Measurements from ENCODE around the gene CCRL2. TPM values are rescaled to one million over a fixed set of nuclear protein-coding genes. Genes with fewer than 3 reads are reported as not detected.

CCRL2 gene
- total RNA-seq, 2 experiments from 2014 or later: 4.3 to 4.5 TPM

DNA sequence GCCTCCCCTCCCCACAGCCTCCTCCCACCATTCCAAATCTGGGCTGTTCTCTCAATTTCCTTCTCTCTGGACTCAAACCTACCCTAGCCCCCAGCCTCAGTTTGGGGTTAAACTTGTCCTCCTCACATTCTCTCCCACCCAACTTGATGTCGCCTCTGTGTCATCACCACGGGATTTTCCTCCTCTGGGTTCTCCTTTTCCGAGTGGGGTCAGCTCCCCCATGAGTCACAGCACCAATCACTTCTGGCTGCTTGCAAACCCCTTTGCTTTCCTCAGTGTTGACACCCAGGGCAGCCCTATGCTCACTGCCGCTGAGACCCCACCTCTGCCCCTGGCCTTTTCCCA lies 644 bp upstream of the CCRL2 start:
- H3K27ac Mint-ChIP-seq: peak overlapping the region; percentile 85
- peak overlapping the region; percentile 22 to 71 for H3K27ac ChIP-seq (ENCODE audit: low read depth in 1 of 2, low read length in 2 of 2)

DNA sequence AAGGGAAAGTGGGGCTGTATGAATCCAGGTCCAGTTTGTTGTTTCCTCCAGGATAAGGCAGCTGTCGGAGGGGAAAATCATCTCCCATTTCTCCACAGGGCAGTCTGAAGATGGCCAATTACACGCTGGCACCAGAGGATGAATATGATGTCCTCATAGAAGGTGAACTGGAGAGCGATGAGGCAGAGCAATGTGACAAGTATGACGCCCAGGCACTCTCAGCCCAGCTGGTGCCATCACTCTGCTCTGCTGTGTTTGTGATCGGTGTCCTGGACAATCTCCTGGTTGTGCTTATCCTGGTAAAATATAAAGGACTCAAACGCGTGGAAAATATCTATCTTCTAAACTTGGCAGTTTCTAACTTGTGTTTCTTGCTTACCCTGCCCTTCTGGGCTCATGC lies 911 bp downstream of the CCRL2 start:
- ChIA-PET POLR2A (interaction anchor here (0.6 kb wide), 1 partner anchor 551 kb away, joined by 3 read pairs; no protein-coding TSS in a partner anchor), CTCF (no interaction called here)
- Histone ChIP-seq H3K4me3 (ENCODE audit: low read length) (peak overlapping the region; percentile 51), H3K36me3 (ENCODE audit: insufficient read depth, low read length) (no peaks in the 10 kb centered on the region), H3K4me1 (ENCODE audit: insufficient read depth, low read length) (peaks cover 22% of the 10 kb centered on the region), H3K27me3 (ENCODE audit: control insufficient read depth in 1 of 2, insufficient read depth in 2 of 2, low read length in 2 of 2) (no peaks in the 10 kb centered on the region), H3K27ac (ENCODE audit: low read depth in 1 of 2, low read length in 2 of 2) (no peak overlapping the region), H3K9me3 (ENCODE audit: control insufficient read depth in 1 of 2, insufficient read depth in 1 of 2, low read length in 2 of 2) (no peaks in the 10 kb centered on the region)
- no peaks in the 10 kb centered on the region for H3K9me3 Mint-ChIP-seq
- ATAC-seq (ENCODE audit: poor library complexity) (no peak), DNase-seq (peak in 1 of 14 experiments; percentile 27)
- peak overlapping the region; percentile 85 for H3K27ac Mint-ChIP-seq
- intact Hi-C loops (cut with DNase I, micrococcal nuclease): loop anchor here in 1 of 2 experiments (1.0 kb wide), 1 partner anchor 33 kb away; no protein-coding TSS in a partner anchor
- H3K4me1 Mint-ChIP-seq (ENCODE audit: low read depth): peaks cover 31% of the 10 kb centered on the region
- TF ChIP-seq, protein P1, sequence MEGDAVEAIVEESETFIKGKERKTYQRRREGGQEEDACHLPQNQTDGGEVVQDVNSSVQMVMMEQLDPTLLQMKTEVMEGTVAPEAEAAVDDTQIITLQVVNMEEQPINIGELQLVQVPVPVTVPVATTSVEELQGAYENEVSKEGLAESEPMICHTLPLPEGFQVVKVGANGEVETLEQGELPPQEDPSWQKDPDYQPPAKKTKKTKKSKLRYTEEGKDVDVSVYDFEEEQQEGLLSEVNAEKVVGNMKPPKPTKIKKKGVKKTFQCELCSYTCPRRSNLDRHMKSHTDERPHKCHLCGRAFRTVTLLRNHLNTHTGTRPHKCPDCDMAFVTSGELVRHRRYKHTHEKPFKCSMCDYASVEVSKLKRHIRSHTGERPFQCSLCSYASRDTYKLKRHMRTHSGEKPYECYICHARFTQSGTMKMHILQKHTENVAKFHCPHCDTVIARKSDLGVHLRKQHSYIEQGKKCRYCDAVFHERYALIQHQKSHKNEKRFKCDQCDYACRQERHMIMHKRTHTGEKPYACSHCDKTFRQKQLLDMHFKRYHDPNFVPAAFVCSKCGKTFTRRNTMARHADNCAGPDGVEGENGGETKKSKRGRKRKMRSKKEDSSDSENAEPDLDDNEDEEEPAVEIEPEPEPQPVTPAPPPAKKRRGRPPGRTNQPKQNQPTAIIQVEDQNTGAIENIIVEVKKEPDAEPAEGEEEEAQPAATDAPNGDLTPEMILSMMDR (IDR thresholded peaks at IDR 0.05): no peak
- H3K27me3 Mint-ChIP-seq: no peaks in the 10 kb centered on the region
- H3K4me3 Mint-ChIP-seq: peak overlapping the region; percentile 86
- no peaks in the 10 kb centered on the region for H3K36me3 Mint-ChIP-seq (ENCODE audit: low read depth)

More for the DNA sequence above, 644 bp upstream of the CCRL2 start:
- Mint-ChIP-seq H3K4me3 (no peak overlapping the region), H3K9me3 (no peaks in the 10 kb centered on the region), H3K36me3 (ENCODE audit: low read depth) (no peaks in the 10 kb centered on the region), H3K27me3 (no peaks in the 10 kb centered on the region), H3K4me1 (ENCODE audit: low read depth) (peaks cover 31% of the 10 kb centered on the region)
- DNase-seq (peak in 2 of 14 experiments; percentile 70 to 80), ATAC-seq (ENCODE audit: poor library complexity) (no peak)
- Histone ChIP-seq H3K4me1 (ENCODE audit: insufficient read depth, low read length) (peaks cover 22% of the 10 kb centered on the region), H3K9me3 (ENCODE audit: control insufficient read depth in 1 of 2, insufficient read depth in 1 of 2, low read length in 2 of 2) (no peaks in the 10 kb centered on the region), H3K4me3 (ENCODE audit: low read length) (no peak overlapping the region), H3K36me3 (ENCODE audit: insufficient read depth, low read length) (no peaks in the 10 kb centered on the region), H3K27me3 (ENCODE audit: control insufficient read depth in 1 of 2, insufficient read depth in 2 of 2, low read length in 2 of 2) (no peaks in the 10 kb centered on the region)
- TF ChIP-seq, protein P1 (IDR thresholded peaks at IDR 0.05): no peak
- intact Hi-C loops (cut with DNase I, micrococcal nuclease): no loop called here
- POLR2A ChIA-PET: no interaction called here
- CTCF ChIA-PET: no interaction called here

DNA sequence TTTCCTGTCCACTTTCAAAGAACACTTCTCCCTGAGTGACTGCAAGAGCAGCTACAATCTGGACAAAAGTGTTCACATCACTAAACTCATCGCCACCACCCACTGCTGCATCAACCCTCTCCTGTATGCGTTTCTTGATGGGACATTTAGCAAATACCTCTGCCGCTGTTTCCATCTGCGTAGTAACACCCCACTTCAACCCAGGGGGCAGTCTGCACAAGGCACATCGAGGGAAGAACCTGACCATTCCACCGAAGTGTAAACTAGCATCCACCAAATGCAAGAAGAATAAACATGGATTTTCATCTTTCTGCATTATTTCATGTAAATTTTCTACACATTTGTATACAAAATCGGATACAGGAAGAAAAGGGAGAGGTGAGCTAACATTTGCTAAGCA lies 1.8 kb downstream of the CCRL2 start:
- Histone ChIP-seq H3K9me3 (ENCODE audit: control insufficient read depth in 1 of 2, insufficient read depth in 1 of 2, low read length in 2 of 2) (no peaks in the 10 kb centered on the region), H3K4me1 (ENCODE audit: insufficient read depth, low read length) (peaks cover 22% of the 10 kb centered on the region), H3K36me3 (ENCODE audit: insufficient read depth, low read length) (no peaks in the 10 kb centered on the region), H3K4me3 (ENCODE audit: low read length) (no peak overlapping the region), H3K27me3 (ENCODE audit: control insufficient read depth in 1 of 2, insufficient read depth in 2 of 2, low read length in 2 of 2) (no peaks in the 10 kb centered on the region), H3K27ac (ENCODE audit: low read depth in 1 of 2, low read length in 2 of 2) (no peak overlapping the region)
- POLR2A ChIA-PET: no interaction called here
- CTCF ChIA-PET: interaction anchor here (1.0 kb wide), 1 partner anchor 220 kb away, joined by 3 read pairs; no protein-coding TSS in a partner anchor
- no peak overlapping the region for H3K27ac Mint-ChIP-seq
- ATAC-seq (ENCODE audit: poor library complexity) (no peak), DNase-seq (no peak)
- TF ChIP-seq, protein P1 (IDR thresholded peaks at IDR 0.05): no peak
- no peaks in the 10 kb centered on the region for H3K36me3 Mint-ChIP-seq (ENCODE audit: low read depth)
- H3K4me1 Mint-ChIP-seq (ENCODE audit: low read depth): peaks cover 31% of the 10 kb centered on the region
- no peaks in the 10 kb centered on the region for H3K27me3 Mint-ChIP-seq
- no peaks in the 10 kb centered on the region for H3K9me3 Mint-ChIP-seq
- intact Hi-C loops (cut with DNase I, micrococcal nuclease): no loop called here
- no peak overlapping the region for H3K4me3 Mint-ChIP-seq
